Hepatocyte (in vitro differentiated cells): ENCODE data around the gene SORL1.

Experiments
- EZH2 ChIP-seq: fragments of 200-600 bp; sonication (generic); IDR thresholded peaks from 2 replicates; pipeline ENCODE4 v1.6.1; 2016; ENCODE audit warnings: antibody characterized with exemption, mild to moderate bottlenecking, borderline replicate concordance
- TF ChIP-seq, protein P1 (sequence below): fragments of 200-600 bp; sonication (generic); IDR thresholded peaks from 2 replicates; pipeline ENCODE4 v1.5.1; 2016; ENCODE audit warnings: antibody characterized with exemption, mild to moderate bottlenecking; ENCODE audit not compliant: poor library complexity

DNA sequence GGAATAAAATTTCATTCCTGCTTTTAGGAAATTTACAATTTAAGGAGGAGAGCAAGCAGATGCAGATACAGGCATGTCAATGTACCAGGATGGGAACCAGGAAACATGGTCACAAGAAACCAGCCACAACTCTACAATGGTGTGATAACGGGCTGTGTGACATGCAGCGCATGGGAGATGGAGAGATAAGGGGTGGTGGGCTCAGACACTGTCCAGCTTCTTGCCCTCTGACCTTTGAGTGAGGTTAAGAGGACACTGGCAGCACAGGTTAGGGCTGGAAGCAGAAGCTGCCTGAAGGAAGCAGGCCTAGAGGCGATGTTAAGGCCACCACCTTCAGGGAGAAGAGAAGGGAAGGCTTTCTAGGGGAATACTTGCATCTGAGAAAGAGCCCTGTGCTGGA is 3.0 kb downstream of the SORL1 start:
- TF ChIP-seq, protein P1, sequence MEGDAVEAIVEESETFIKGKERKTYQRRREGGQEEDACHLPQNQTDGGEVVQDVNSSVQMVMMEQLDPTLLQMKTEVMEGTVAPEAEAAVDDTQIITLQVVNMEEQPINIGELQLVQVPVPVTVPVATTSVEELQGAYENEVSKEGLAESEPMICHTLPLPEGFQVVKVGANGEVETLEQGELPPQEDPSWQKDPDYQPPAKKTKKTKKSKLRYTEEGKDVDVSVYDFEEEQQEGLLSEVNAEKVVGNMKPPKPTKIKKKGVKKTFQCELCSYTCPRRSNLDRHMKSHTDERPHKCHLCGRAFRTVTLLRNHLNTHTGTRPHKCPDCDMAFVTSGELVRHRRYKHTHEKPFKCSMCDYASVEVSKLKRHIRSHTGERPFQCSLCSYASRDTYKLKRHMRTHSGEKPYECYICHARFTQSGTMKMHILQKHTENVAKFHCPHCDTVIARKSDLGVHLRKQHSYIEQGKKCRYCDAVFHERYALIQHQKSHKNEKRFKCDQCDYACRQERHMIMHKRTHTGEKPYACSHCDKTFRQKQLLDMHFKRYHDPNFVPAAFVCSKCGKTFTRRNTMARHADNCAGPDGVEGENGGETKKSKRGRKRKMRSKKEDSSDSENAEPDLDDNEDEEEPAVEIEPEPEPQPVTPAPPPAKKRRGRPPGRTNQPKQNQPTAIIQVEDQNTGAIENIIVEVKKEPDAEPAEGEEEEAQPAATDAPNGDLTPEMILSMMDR: no peak
- no peak for TF ChIP-seq EZH2
